GM18520 (cell line): Measurements from ENCODE around the gene STRA6.

ENCODE experiments used
- ATAC-seq: cut with Tn5 transposase; IDR thresholded peaks from one replicate; pipeline ENCODE4 v1.9.1; 2021; ENCODE audit not compliant: unreplicated experiment

The STRA6 gene

DNA sequence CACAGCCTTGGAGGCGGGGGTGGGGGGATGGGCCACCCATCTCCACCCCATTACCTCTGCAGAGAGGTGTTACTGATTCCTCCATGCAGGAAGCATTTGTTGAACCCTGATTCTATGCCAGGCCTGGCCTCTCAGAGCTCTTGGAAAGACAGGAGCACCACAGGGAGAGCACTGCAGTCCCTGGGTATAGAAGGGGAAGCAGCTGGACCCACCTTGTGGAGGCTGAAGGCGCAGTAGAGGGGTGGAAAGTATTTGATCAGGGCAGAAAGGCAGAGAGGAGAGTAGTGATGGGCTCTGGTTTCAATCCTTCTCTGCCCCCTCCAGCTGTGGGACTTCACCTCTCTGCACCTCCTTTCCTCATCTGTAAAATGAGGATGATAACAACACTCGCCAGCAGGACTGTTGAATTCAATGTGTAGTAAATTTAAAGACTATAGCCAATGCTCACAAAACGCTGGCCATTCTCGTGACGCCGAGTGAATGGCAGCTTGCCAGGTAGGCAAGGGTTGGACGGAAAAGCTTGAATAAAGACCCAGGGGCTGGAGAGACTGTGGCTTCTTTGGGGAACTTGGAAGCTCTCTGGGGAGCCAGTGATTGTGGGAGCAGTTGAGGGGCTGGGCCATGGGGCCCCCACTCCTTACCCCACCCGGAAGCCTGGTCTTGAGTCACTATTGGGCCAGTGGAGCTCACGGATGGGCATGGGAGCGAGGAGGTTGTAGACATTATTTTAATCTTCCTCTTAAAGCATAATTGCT is 25.6 kb upstream of the STRA6 start:
- ATAC-seq, result no peak

DNA sequence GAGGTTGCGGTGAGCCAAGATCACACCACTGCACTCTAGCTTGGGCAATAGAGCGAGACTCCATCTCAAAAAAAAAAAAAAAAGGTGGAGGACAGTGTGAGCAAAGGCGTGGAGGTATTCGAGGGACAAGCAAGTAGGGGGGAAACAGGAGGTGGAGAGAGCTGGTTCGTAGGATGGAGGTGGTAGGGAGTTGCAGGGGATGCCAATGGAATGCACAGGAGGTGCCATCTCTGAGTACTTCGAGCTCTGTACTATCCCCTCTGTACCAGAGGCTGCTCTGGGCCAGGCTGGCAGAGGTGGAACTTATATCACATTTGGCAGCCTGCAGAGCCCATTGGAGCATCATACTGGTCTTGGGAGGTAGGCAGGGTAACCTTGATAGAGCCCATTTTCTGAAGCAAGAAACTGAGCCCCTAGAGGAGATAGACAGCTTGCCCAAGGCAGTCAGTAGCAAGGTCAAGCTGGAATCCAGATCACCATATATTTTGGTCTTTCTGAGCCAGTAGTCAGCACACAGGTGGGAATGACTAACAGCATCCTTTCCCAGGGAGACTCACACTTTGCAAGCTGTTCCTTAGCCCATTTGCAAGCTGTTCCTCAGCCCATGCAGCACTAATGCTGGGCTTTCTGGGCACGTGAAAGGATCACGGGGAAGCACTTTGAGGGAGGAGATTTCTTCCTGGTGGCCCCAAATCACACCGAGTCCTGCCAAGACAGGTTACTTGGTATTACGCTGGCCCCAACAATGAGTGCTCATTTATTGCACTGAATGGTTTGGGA is 24.4 kb upstream of the STRA6 start:
- no peak for ATAC-seq

DNA sequence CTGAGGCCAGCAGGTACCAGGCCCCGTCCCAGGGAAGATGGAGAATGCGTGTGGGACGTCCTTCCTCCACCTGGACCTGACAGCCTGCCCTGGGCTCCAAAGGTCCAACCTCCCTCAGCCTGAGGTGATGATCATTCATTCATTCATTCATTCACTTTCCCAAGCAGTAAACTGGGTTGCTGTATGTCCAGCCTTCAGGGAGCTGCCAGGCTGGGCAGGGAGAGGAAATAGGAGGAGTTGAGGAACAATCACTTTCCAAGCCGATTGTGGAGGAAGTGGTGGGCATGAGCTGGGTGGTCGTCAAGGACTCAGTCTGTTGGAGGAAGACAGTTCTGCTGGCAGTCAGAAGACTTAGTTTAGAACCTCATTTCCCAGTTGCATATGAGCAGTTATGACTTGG is 23.3 kb upstream of the STRA6 start:
- no peak for ATAC-seq

DNA sequence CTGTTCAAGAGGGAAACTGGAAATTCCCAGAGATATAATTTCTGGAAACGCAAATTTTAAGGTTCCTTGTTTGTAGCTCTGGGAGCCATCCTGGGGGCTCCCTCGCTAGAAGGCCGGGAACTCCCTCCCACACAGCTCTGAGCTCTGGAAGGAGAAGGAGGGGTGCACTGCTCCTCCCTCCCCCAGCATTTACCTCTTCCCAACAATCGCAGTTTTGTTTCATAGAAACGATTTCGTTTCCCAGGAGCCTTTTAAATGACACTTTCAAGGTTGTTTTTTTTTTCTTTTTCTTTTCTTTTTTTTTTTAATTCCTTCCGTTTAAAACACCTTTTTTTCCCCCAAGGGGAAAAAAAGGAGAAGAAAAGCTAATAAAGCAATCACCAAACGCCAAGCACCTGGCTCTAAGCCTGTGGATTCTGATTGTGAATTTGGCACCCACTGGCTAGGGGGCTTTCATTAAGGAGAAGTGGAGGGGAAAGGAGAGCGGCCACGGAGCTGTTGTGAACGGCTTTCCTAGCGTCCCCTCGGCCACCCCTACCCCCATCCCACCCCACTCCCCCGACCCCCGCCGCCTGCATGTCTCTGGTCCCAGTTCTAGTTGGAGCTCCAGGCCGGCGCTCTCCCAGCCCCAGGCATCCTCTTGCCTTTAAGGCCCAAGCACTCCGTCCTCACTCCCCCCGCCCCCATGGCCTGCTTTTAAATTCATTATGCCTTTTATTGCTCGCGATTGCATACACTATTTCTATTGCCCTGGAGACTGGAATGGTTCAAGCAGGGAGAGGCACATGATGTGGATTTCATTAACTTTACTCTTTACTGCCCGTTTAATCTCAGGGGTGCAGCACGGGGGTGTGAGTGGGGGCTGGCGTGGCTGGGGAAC is 19.9 kb upstream of the STRA6 start:
- no peak for ATAC-seq

GRCh38 chr15:74221399-74222239 is 19.0 kb upstream of the STRA6 start:
- ATAC-seq, result no peak

DNA sequence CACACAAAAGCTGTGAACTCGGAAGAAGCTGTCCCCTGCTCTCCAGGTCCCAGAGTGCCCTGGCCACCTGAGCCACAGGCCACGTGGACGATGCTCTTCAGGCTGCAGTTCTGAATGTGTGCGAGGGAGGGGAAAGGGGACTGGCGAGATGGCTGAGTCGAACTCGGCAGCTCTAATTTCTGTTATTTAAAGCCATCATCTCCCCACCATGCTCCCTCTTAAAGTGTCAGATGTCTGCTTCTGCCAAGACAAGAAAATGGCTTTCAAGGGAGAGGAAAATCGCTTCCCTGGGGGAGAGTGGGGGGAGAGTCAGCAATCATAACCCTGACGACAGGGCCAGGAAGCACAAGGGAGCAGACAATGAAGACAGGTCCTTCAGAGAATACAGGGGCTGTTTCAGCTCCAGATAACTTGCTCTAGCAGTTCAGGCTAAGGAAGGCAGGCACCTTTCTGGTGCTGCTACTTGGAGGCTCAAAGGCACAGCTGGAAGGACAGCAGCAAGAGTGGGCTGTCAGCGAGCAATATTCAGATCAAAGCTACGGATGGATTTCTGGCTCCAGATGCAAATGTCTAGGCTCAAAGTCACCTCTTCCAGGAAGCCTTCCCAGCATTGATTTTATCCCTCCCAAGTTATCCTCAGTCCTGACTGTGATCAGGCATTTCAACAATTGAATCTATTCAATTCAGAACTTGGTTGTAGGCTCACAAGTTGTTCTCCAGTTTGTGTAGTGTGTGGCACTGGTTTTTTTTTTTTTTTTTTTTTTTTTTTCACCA is 18.1 kb upstream of the STRA6 start:
- no peak for ATAC-seq

GRCh38 chr15:74217907-74218885 is 15.6 kb upstream of the STRA6 start:
- no peak for ATAC-seq

DNA sequence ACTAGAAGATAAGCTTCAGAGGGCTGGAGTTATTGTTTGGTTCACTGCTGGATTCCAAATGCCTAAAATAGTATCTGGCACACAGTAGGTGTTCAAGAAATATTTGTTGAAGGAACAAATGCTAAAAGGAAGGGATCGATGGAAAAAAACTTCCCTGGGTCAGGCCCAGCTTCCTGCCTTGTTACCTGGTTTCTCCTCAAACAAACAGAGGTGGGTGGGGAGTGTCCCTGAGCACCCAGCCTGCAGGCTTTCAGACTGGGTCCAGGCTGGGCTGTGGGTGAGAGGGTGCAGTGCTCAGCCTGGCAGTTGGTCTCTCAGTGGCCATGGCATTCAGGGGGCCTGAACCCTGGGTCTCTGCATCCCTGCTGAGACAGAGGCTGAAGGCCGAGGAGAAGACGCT is 14.4 kb upstream of the STRA6 start:
- no peak for ATAC-seq

DNA sequence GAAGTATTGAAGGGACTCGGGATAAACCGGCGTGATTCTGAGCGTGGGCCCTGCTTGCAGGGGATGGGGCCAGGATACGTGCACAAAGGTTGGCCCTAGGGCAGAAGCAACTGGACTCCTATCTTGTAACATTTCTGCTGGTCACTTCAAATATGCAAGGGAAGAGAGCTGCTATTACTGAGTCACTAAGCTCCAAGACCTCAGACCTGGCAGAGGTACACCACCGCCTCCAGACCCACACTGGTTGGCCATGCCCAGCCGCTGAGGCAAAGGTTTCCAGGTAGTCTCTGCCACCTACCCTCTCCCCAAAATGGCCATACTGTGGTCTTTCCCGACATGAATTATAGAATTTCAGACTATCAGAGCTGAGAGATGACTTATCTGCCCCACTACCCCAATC is 13.4 kb upstream of the STRA6 start:
- ATAC-seq, result no peak

DNA sequence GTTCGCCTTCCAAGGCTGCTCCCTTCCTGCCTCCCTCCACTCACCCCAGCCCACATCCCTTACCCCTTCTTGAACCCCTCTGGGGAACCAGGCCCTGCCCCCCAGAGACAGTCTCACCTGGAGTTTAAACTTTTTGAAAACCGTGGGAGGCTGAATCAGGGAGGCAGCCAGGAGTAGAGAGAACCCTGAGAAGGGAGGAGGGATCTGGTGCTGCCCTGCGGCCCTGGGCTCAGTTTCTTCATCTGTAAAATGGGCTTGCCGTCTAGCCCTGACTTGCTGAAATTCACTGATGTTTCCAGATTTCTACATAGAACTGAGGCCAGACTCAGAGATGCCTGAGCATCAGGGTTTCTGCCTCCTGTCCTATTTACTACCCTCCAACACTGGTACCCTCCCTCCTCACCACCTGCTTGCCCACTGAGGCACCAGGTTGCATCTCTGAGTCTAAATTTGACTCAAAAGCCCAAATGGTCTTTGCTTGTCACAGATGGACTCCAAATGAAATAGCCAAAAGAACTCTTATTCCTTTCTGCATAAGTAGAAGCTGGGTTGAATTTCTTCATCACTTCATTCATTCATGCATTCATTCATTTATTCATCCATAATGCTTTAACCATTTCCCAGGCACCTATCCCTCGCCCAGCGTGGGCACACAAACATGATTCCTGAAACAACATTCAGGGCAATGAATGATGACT is 11.9 kb upstream of the STRA6 start:
- ATAC-seq, result no peak

GRCh38 chr15:74213858-74214284 is 11.3 kb upstream of the STRA6 start:
- no peak for ATAC-seq

GRCh38 chr15:74212494-74212893 is 9.9 kb upstream of the STRA6 start:
- no peak for ATAC-seq

DNA sequence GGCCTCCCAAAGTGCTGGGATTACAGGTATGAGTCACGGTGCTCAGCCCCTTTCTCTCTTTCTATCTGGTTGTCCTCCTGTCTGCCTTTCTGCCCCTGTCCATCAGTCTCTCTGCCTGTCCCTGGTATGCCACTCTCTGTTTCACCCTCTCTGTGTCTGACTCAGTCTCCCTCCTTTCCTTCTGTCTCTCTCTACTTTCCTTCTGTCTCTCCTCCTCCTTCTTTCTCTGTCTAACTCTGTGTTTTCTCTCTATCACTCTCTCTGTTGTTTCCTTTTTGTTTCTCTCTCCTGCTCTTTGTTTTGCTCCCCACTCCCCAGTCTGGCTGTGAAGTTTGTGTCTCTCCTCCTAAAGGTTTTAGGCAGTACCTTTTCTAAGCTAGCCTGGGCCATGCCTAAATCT is 9.1 kb upstream of the STRA6 start:
- ATAC-seq, result no peak

DNA sequence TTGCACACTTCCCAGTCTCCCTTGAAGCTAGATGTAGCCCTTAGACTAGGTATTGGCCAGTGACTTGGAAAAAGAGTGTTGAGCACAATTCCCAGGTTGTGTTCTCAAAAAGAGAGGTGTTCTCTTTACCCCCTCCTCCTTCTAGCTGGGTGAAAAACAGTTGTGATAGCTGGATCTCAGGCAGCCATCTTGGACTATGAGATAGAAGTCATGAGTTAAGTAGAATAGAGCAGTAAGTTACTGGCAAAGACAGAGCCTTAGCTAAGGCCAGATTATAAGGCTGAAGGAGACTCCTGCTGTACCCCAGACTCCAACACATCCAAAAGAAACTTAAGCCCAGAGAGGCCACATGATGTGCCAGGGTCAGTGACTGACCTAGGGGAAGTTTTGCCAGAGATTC is 8.1 kb upstream of the STRA6 start:
- no peak for ATAC-seq

DNA sequence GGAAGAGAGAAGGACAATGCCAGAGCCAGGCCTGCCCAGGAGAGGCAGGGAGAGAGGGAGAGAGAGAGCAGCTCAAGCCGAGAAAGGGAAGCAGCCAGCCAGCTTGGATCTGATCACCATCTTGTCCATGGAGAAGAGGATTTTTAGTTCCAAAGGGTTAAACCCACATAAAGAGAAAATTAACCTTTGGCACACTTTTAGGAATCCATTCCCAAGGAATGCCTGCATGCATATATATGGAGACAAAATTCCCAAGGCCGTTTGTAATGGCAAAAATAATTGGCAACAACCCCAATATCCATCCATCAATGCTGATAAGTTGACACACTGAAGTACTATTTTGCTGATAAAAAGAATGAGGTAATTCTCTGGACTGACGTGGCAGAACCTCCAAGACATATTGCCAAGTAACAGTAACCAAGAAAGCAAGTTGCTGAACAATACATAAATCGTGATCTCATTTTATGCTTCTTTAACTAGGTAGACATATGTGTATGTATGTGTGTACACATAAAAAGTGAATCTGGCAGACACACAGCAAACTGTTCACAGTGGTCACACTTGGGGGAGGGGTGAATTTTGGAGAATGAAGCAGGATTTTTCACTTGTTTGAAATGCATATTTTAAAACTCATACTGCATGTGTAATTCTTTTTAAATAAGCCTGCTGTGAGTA is 7.5 kb upstream of the STRA6 start:
- ATAC-seq, result no peak

GRCh38 chr15:74209560-74209958 is 7.0 kb upstream of the STRA6 start:
- ATAC-seq, result no peak

- no peak for ATAC-seq
Observed at GRCh38 chr15:74208901-74209559, 6.4 kb upstream of the STRA6 start.
